Jurkat, Clone E6-1 (cell line): ENCODE data around the gene TEDC1.
"Not testable (repeated sequence)": the region's sequence is repeated elsewhere in the genome, so short reads cannot be mapped to it uniquely, and the experiment has no call there.

Experiments used
- DNase-seq: peaks from one replicate; pipeline ENCODE4 v3.0.0-alpha.2; 2011; ENCODE audit warnings: low read depth, low spot score
- H3K4me3 ChIP-seq: 2 replicates; pipeline ENCODE4 v1.5.1; 2011; ENCODE audit warnings: mild to moderate bottlenecking, low read length, control low read depth, moderate library complexity

TEDC1 gene

DNA sequence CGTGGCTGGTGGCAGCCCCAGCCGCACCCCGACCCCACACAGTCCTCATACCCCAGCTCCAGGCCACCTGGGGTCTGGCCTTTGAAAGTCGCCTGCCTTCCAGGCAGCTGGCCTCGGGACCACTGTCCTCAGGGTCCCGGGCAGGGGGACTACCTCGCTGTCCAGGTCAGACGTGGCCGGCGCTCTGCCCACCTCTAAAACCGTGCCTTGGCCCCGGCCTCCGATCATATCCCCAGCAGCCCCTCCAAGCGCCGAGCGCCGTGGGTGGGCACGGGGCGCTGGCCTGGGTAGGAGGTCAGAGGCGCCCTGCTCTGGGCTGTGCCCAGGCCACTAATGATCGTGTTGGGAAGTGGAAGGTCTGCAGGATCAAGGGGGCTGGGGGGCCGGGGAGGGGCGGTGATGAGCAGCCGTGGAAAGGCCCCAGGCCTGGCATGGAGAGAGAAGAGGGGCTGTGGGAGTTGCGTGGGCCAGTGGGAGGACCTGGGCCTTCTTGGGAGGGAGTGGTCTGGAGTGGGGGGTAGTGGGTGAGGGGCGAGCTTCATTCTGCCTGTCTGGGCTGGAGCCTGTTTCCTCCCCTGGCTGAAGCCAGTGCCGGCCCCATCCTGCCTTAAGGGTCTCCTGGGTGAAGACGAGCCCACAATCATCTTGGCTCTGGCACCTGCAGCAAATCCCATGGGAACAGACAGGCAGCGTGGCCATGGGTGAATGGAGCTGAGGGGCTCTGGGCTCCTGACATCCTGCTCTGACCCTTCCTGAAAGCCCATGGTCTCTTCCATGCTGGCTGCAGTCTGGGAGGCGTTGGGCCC lies 40.2 kb downstream of the TEDC1 start:
- H3K4me3 ChIP-seq = no peak overlapping the region
- no peak for DNase-seq

DNA sequence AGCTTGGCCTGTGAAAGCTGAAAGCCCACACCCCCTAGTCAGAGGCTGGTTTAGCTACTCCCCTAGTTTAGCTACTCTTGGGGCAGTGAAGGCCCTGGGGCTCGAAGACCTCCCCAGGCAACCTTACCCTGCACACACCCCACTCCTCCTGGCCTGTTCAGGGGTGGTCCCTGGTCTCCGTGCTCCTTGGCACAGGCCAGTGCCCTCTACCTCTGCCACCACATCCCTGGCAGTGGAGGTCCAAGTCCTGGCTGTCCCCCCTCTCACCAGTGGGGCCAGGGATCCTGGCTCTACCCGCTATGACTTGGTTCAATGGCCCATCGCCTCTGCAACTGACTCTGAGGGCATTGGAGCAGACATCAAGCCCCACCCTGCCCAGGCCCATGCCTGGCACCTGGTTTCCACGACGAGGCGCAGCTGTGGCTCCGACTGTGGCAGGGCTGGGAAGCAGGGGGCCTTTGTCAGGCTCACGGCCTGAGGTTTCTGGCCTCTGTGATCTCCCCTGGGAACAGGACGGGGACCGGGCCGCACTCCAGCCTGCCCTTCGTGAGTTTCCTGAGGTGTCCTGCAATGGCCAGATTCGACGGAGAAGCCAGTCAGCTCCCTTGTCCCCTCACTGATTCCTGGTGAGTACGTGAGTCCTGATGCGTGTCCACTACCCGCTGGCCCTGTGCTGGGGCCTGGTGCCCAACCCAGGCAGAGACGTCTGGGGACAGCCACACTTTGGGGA lies 41.0 kb downstream of the TEDC1 start:
- H3K4me3 ChIP-seq = no peak overlapping the region
- no peak for DNase-seq

DNA sequence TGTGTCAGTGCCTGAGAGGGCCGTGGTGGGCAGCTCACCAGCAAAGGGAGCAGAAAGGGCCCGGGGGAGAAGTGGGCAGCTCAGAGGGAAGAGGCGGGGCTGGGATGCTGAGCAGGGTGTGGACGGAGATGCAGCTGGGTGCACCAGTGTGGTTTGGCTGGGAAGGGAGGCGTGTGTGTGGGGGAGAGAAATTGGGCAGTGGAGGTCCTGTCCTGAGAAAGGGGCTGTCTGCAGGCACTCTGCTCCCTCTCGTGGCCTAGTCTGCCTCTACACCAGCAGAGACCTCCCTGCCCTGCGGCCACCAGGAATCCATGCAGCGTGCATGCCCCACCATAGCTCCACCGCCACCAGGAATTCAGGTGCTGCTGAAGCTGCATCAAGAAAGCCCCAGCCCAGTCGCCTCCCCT lies 41.7 kb downstream of the TEDC1 start:
- DNase-seq = peak; percentile 29
- H3K4me3 ChIP-seq = no peak overlapping the region

DNA sequence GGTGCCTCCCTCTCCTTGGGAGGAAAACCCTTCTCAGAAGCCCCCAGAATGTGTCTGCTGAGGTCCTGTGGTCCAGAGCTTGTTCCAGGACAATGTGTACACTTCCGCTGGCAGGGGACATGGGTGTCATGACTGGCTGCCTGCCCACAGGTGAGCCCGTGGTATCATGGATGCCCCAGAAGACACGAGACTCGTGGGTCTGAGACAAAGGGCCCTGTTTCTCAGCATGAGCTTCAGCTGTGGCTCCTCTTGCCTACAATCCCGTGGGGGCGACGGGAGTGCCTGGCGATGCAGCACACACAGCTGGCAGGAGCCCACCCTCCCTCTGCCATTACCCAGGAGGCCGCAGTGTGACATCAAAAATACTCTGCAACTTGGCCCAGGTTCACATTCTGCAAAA lies 42.3 kb downstream of the TEDC1 start:
- no peak for DNase-seq

DNA sequence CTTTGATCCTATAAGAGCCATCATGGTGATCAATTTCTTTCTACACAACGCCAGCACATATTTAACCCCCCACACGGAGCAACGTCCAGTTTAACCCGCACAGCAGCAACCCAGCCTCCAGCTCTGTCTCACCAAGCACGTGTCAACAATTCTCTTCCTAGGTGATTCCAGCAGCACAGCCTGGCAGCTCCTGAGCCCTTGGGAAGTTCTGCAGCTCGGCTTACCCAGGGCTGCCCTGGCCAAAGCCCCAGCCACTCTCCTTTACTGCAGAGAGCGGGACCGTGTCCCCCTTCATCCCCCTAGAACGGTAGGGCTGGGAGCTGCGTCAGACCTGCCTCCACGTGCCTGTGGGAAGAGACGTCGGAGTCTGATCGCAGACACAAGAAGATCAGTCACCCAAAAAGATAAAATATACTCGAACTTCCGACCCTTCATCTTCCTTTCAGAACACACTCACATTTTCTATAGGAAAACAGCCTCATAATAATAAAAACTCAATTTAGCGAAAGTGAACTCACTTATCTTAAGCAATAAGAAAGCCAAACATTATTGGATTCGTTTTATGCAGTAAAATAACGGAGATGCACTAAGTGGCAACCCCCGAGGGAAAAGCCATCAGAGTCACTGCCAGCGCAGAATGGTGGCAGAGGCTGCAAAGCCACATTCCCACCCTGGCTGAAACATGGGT lies 42.9 kb downstream of the TEDC1 start:
- no peak overlapping the region for H3K4me3 ChIP-seq
- no peak for DNase-seq

More for the DNA sequence above, 42.3 kb downstream of the TEDC1 start:
- H3K4me3 ChIP-seq = no peak overlapping the region

DNA sequence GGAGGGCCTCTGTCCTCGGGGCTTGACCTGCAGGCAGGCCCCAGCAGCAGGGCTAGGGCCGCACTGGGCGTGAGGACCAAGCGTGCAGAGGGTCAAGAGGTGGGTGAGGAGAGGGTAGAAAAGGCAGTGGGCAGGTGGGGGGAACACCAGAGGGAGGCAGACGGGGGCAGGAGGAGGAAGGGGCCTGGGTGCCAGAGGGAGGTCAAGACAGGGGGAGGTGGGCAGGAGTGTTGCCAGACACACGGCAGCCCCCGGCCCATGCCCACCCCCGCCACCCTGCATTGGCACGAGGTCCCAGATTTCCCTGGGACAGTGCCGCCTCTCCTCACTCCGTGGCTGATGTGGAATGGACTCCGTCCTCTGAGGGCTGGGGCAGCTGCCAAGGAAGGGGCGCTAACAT lies 43.5 kb downstream of the TEDC1 start:
- no peak for DNase-seq
- no peak overlapping the region for H3K4me3 ChIP-seq

DNA sequence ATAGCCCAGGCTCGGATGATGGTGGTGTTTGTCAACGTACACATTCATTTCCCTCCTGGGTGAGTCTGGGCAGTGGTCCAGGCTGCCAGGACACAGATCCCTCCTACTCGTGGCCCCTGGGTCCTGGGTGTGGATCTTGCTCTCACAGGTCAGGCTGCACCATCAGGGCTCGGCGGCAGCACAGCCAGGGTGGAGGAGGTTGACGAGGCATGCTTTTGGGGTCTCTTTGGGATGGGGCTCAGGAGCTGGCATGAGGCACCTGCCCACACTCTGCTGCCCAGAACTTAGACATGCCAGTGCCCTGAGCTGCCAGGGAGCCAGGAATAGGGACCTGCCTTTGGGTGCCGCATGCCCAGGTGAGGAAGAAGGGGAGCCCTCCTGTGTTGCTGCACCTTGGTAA lies 45.0 kb downstream of the TEDC1 start:
- DNase-seq = no peak
- H3K4me3 ChIP-seq = no peak overlapping the region

DNA sequence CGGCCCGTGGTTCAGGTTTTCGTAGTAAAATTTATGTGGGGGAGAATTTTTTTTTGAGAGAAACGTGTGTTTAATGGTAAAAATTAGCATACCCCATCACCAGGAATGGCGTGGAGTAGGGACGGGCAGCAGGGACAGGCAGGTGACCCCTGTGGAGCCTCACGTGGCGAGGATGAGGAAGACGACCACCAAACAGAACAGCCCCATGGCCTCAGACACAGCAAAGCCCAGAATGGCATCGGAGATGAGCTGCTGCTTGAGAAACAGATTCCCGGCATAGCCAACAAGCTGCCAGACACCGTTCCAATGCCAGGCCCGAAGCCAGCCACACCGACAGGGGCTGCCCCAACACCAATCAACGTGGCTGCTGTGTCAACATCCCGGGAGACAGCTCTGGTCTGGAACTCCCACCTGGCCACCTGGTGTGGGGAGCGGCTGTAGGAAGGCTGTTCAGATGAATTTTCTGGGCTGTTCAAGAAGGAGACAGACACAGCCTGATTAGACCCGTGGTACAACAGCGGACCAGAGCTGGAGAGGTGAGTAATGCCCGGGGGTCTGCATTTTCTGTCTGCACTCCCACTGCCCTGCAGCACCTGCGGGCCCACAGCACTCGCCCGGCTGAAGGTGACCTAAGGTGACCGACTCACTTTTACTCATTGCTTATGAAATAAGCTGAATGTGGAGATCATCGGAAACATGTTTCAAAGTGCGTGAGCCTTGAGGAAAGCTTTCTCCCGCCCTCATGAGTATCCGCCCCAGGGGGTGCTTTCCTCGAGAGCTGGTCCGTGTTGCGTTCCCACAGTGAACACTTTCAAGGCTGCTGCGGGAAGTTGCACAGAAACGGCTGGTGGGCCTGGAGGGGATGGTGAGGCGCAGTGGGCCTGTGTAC lies 45.9 kb downstream of the TEDC1 start:
- no peak for DNase-seq
- no peak overlapping the region for H3K4me3 ChIP-seq

DNA sequence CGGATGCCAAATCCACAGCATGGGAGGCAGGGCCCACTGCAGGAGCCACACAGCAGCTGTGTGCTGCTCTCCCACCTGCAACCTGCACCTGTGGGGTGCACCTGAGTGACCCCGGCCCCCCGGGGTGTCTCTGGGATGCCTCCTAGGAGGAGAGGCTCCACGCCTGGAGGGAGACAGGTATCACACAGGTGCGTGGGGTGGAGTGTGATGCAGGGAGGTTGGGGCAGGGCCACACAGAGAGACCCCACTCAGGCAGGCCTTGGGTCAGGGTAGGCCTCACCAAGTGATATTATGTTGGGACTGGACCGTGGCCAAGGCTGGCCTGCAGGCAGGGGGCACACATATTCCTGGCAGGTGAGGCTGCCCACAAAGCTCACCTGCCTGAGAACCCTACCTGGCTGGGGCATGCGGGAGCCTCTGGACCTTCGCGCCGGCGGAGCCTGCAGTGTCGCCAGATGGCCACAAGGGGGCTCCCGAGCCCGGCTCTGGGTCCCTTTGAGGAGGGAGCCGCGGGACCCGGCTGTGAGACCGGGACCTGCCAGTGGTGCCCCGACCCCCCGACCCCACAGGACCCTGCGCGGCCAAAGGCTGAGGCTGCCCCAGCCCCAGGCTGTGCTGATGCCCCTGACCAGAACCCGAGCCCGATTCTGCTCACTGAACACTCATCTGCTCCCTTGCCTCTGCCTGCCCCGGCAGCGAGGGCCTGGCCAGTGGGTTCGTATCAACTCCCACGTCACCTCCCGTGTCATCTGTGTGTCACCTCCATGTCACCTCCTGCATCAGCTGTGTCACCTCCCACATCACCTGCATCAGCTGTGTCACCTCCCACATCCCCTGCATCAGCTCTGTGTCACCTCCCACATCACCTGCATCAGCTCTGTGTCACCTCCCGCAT lies 46.8 kb downstream of the TEDC1 start:
- H3K4me3 ChIP-seq = no peak overlapping the region
- no peak for DNase-seq

DNA sequence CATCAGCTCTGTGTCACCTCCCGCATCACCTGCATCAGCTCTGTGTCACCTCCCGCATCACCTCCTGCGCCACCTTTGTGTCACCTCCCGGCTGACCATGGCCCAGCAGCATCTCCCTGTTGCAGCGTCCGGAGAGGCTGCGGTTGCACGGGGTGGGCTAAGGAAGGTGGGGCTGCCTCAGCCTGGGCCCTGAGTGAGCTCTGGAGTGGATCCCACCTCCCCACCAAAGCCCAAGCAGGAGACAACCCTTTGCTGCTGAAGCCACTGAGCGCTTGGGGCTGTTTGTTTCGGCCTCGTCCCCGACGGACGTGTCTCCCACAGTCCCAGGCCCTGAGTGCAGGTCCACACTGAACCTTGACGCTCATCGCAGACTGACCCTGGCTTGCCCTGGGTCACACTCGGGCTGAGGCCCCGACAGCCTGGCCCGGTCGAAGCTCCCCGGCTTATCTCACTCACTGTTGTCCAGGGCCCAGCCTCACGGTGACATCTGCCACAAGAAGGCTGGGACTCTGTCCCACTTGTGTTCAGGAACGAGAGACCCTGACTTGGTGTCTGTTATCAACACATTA lies 47.5 kb downstream of the TEDC1 start:
- DNase-seq = no peak
- H3K4me3 ChIP-seq = no peak overlapping the region

DNA sequence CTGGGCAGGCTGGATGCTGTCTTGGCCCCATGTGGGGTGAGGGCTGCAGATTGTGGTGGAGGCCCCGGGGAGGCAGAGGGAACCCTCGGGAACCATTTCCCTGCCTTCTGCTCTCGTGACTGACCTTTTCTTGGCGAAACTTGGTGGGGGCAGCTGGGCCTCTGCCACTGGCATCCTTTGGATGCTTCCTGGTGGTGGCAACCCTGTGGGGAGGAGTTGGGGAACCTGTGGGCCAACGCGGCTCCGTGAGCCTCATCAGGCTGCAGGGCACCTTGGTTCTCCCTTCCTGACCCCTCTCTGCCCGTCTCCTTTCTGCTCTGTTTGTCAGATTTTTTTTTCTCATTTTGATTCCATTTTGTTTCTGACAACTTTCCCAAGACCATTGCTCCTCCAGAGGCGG lies 49.8 kb downstream of the TEDC1 start:
- H3K4me3 ChIP-seq = no peak overlapping the region
- no peak for DNase-seq

DNA sequence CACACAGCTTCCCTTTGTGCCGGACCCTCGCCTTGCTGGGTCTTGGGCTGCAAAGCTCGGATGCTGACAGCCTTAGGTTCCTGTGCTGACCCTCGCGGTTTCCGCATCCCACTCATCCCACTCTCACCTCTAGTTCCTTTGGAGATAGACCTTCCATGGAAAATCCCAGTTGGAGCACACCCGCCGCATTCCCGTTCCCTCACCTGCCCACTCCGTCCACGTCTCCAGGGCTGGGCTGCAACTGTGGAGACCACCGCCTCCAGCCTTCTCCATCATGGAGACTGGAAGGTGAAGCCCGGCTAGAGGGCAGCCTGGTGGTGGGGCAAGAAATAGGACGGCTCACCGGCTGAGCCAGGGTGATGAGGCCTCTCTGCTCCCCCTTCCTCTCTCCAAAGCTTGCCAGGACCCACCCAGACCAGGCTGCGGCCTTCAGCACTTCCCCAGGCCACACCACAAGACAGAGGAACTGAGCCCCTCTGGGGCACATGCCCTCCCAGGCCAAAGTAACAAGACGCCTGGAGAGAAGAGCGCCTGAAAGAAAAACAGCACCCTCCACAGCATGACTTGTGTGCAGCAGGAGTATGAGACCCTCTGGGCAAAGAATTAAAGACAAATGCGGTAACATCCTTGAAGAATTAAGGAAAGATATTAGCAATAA lies 50.3 kb downstream of the TEDC1 start:
- H3K4me3 ChIP-seq = no peak overlapping the region

DNA sequence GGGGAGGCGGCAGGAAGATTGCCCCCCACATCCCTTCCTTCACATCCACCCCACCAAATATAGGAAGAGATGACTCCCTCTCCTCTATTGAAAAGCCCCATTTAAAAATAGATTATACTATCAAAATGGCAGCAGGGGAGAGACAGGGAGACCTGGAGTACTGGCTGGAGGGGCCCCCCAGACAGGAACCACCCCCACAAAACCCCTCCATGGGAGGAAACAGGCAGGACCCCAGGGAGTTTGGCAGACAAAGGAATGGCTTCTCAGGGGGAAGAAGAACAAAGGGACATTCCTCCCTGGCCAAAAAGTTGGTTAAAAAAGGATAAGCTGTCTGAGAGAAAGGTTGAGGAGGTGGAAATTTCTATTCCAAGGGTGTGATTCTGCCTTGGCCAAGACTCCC lies 54.6 kb downstream of the TEDC1 start:
- not testable (repeated sequence) for H3K4me3 ChIP-seq, DNase-seq

More for the DNA sequence above, 50.3 kb downstream of the TEDC1 start:
- DNase-seq = no peak

DNA sequence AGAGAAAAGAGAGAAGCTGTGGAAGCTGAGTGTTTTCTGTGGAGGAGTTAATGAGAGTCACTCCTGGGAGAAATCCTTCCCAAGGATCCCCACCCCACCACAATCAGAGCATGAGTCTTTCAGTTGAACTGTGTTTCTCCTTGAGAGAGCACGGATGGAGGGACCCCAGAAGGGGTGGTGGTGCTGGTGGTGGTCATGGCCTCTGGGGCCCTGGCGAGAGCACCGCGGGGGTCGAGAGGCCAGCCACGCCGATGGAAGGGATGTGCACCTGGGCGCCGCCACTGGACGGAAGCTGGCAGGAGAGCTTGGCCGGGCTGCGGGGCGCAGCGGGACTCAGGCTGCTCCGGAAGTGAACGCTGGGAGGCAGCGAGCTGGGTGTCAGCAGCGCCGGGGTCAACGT lies 55.4 kb downstream of the TEDC1 start:
- DNase-seq, H3K4me3 ChIP-seq: not testable (repeated sequence)

DNA sequence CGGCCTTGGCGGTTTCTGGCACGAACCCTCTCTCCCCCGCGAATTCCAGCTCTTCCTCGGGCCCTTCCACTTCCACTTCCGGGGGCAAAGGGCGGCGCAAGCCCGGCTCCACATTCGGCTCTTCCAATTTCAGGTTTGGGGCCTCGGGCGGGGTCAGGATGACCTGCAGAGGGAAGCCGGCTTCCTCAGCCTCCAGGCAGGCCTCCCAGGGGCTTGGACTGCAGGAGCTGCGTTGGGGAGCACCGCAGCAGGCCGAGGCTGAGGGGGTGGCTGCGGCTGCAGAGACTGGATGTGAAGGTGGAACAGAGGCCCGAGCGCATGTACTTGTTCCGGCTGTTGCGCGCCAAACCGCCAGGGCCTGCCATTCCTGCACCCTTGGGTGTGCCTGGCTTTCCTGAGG lies 56.0 kb downstream of the TEDC1 start:
- not testable (repeated sequence) for DNase-seq

DNA sequence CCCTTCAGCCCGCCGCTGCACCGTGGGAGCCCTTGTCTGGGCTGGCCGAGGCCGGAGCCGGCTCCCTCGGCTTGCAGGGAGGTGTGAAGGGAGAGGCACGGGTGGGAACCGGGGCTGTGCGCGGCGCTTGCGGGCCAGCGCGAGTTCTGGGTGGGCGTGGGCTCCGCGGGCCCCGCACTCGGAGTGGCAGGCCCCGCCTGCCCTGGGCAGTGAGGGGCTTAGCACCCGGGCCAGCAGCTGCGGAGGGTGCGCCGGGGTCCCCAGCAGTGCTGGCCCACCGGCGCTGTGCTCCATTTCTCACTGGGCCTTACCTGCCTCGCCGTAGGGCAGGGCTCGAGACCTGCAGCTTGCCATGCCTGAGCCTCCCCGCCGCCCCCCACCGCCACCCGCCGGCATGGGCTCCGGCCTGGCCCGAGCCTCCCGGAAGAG lies 56.7 kb downstream of the TEDC1 start:
- no peak for DNase-seq
- H3K4me3 ChIP-seq = no peak overlapping the region

More for the DNA sequence above, 56.0 kb downstream of the TEDC1 start:
- H3K4me3 ChIP-seq = not testable (repeated sequence)
